Ovary (tissue), 9 donors: ENCODE results near the gene PPARD. TPM values are rescaled to one million over a fixed set of nuclear protein-coding genes. Genes with fewer than 3 reads are reported as not detected.
"Not testable (repeated sequence)": the region's sequence is repeated elsewhere in the genome, so short reads cannot be mapped to it uniquely, and the experiment has no call there.

Source experiments
- DNase-seq, 5 donors: peaks; one replicate each; pipeline ENCODE4 v3.0.0-alpha.2; 2019 to 2020
- H3K27ac ChIP-seq, 2 donors: fragments of 200-600 bp; one replicate each; pipeline versions ENCODE4 v1.5.1 to v1.8.0; 2019 to 2022
- H3K27me3 ChIP-seq: fragments of 200-600 bp; one replicate; pipeline ENCODE4 v1.8.0; 2022
- H3K36me3 ChIP-seq: fragments of 200-600 bp; sonication (generic); one replicate; pipeline ENCODE4 v1.5.1; 2019
- H3K4me1 ChIP-seq: one replicate; pipeline ENCODE4 v1.8.1; 2013; ENCODE audit warnings: mild to moderate bottlenecking, moderate library complexity; ENCODE audit not compliant: insufficient read depth
- H3K4me3 ChIP-seq: fragments of 200-600 bp; sonication (generic); one replicate; pipeline ENCODE4 v1.5.1; 2017
- H3K9me3 ChIP-seq, 2 donors: fragments of 200-600 bp in 1 of 2; sonication (generic) in 1 of 2; one replicate each; pipeline versions ENCODE4 v1.5.1 to v1.8.1; 2013 to 2019; ENCODE audit warnings: mild to moderate bottlenecking in 1 of 2, moderate library complexity in 1 of 2
- CTCF ChIP-seq, 3 donors: fragments of 450-650 bp in 2 of 3; fragments of 200-600 bp in 1 of 3; IDR thresholded peaks; one replicate each; pipeline versions ENCODE4 v1.5.1 to v1.8.0; 2016 to 2022; ENCODE audit warnings: antibody characterized with exemption in 3 of 3, mild to moderate bottlenecking in 1 of 3
- EP300 ChIP-seq: sonication (generic); formaldehyde crosslinking; IDR thresholded peaks from one replicate; pipeline ENCODE4 v1.6.1; 2017; ENCODE audit warnings: antibody characterized with exemption
- POLR2A ChIP-seq: fragments of 450-650 bp; IDR thresholded peaks from one replicate; pipeline ENCODE4 v1.6.1; 2017; ENCODE audit warnings: antibody characterized with exemption, mild to moderate bottlenecking, moderate library complexity
- WGBS, 3 donors: extraction: QIAGEN DNeasy Blood & Tissue Kit in 1 of 3; methylation state at CpG; one replicate each; pipeline versions ENCODE4 v1.1.5 to v1.1.7; 2013 to 2017; 5-methylcytosine and 5-hydroxymethylcytosine counted together
- intact Hi-C, 4 donors: fragments of 100-400 bp; cut with DNase I; formaldehyde crosslinking; loops; one replicate each; pipeline versions ENCODE4 v1.11.0 to v1.15.1; 2022 to 2023
- polyA plus RNA-seq, 2 donors: library from polyadenylated mRNA; stranded (reverse); fragments of 200-250 nt in 1 of 2; fragments of 350-450 nt in 1 of 2; fragmentation: Illumina TruSeq in 1 of 2; extraction: RNeasy Lipid Tissue Mini Kit (QIAGEN cat#74804) in 1 of 2; gene quantifications; one replicate each; pipeline ENCODE4 v1.2.3, GENCODE V29; 2013 to 2014
- total RNA-seq, 7 donors: library from RNA; depleted of rRNA in 2 of 7; stranded (reverse); fragments of >200 nt in 2 of 7; fragmentation: NEBNext Ultra II Directional in 3 of 7; extraction: Animal tissue kit (Norgen Biotek cat#: 25700) in 3 of 7; gene quantifications; one replicate each; pipeline versions ENCODE4 v1.1.0 to v1.2.4, GENCODE V29; 2016 to 2023
- donor health status: DM: no; HTN: no; CAD: no; lungs with moderate emphysema.
- donor health status: DM: no; HTN: no; CAD: no.
- donor health status: Bipolar disorder and iron deficiency.
- donor health status: DM: yes; HTN: yes; CAD: no.
- donor health status: DM: no; HTN: no; CAD: no.
- donor health status: DM: yes; HTN: yes; CAD: no.

The PPARD gene
- total and polyA plus RNA-seq, 9 donors, result 7.9 to 55.9 (median 25.0) TPM

GRCh38 chr6:35428421-35429149 lies 86.2 kb downstream of the PPARD start:
- no peak for DNase-seq
- no peak overlapping the region for H3K4me3 ChIP-seq
- WGBS, 3 donors, result 86 to 91% (median 87%) methylated on average over 10 of the region's 10 CpGs
- H3K27ac ChIP-seq, result no peak overlapping the region
- intact Hi-C loops, result no loop called here
- TF ChIP-seq EP300 (no peak), POLR2A (no peak), CTCF (IDR thresholded peaks at IDR 0.05) (no peak)
- no peaks in the 10 kb centered on the region for H3K36me3 ChIP-seq
- no peaks in the 10 kb centered on the region for H3K9me3 ChIP-seq
- no peaks in the 10 kb centered on the region for H3K4me1 ChIP-seq
- no peaks in the 10 kb centered on the region for H3K27me3 ChIP-seq

- no peaks in the 10 kb centered on the region for H3K27me3 ChIP-seq
- no peak for DNase-seq
- TF ChIP-seq POLR2A (no peak), EP300 (no peak), CTCF (IDR thresholded peaks at IDR 0.05) (no peak)
- intact Hi-C loops, result no loop called here
- no peaks in the 10 kb centered on the region for H3K4me1 ChIP-seq
- no peaks in the 10 kb centered on the region for H3K36me3 ChIP-seq
- no peak overlapping the region for H3K27ac ChIP-seq
- 95 to 96% (median 96%) methylated on average over 2 of the region's 2 CpGs for WGBS, 3 donors
- H3K4me3 ChIP-seq, result no peak overlapping the region
- no peaks in the 10 kb centered on the region for H3K9me3 ChIP-seq
Observed at GRCh38 chr6:35429463-35429862, 87.1 kb downstream of the PPARD start.

GRCh38 chr6:35432291-35432690 lies 89.9 kb downstream of the PPARD start:
- H3K9me3 ChIP-seq, result no peaks in the 10 kb centered on the region
- intact Hi-C loops, result no loop called here
- no peak overlapping the region for H3K27ac ChIP-seq
- H3K36me3 ChIP-seq, result no peaks in the 10 kb centered on the region
- 62 to 66% (median 65%) methylated on average over 4 of the region's 4 CpGs for WGBS, 3 donors
- TF ChIP-seq EP300 (no peak), CTCF (IDR thresholded peaks at IDR 0.05) (no peak), POLR2A (no peak)
- H3K4me1 ChIP-seq, result no peaks in the 10 kb centered on the region
- no peaks in the 10 kb centered on the region for H3K27me3 ChIP-seq
- no peak for DNase-seq
- H3K4me3 ChIP-seq, result no peak overlapping the region

GRCh38 chr6:35432702-35433101 lies 90.3 kb downstream of the PPARD start:
- H3K9me3 ChIP-seq, H3K27ac ChIP-seq, H3K4me1 ChIP-seq, DNase-seq, H3K36me3 ChIP-seq, H3K4me3 ChIP-seq, H3K27me3 ChIP-seq, intact Hi-C loops: not testable (repeated sequence)
- 33 to 55% (median 40%) methylated on average over 3 of the region's 3 CpGs for WGBS, 3 donors

- H3K4me3 ChIP-seq, result no peak overlapping the region
- 84 to 85% (median 85%) methylated on average over 14 to 16 of the region's 16 CpGs for WGBS, 3 donors
- no peaks in the 10 kb centered on the region for H3K36me3 ChIP-seq
- H3K9me3 ChIP-seq, result no peaks in the 10 kb centered on the region
- no peaks in the 10 kb centered on the region for H3K4me1 ChIP-seq
- no peak for TF ChIP-seq POLR2A
- no peak for TF ChIP-seq CTCF (IDR thresholded peaks at IDR 0.05)
- no peak for TF ChIP-seq EP300
- H3K27ac ChIP-seq, result no peak overlapping the region
- intact Hi-C loops, result loop anchor here in 1 of 4 donors (5.0 kb wide), 1 partner anchor 1393 kb away; no protein-coding TSS in a partner anchor
- no peak for DNase-seq
- no peaks in the 10 kb centered on the region for H3K27me3 ChIP-seq
Observed at GRCh38 chr6:35435074-35435837, 92.9 kb downstream of the PPARD start.
